Measurements from ENCODE around the gene ARHGAP33. TPM values are rescaled to one million over a fixed set of nuclear protein-coding genes. Genes with fewer than 3 reads are reported as not detected.
"Not testable (repeated sequence)": the region's sequence is repeated elsewhere in the genome, so short reads cannot be mapped to it uniquely, and the experiment has no call there.

ARHGAP33 gene
- total and polyA plus RNA-seq, 2 donors (not counting 1 experiment from before 2014, with no cell fraction given): 0.58 to 2.3 TPM

GRCh38 chr19:35792312-35792711, 16.9 kb downstream of the ARHGAP33 start:
- Histone ChIP-seq H4K20me1 (ENCODE audit: control insufficient read depth, extremely low read depth, insufficient read depth, low read length) (no peaks in the 10 kb centered on the region), H3K4me3 (replicated peaks in 1 of 4; ENCODE audit: control extremely low read depth in 1 of 4, insufficient read depth in 1 of 4, low read depth in 3 of 4, low read length in 4 of 4) (no peak overlapping the region), H3K27me3 (ENCODE audit: control insufficient read depth, insufficient read depth, low read length) (peaks cover 15% of the 10 kb centered on the region), H3K36me3 (ENCODE audit: control insufficient read depth, insufficient read depth, low read length) (no peaks in the 10 kb centered on the region), H2AFZ (ENCODE audit: low read length) (no peak overlapping the region), H3K27ac (ENCODE audit: insufficient read depth, low read length) (no peak overlapping the region), H3K9ac (ENCODE audit: insufficient read depth, low read length) (no peak overlapping the region), H3K79me2 (ENCODE audit: control insufficient read depth, insufficient read depth, low read length) (no peaks in the 10 kb centered on the region), H3K4me1 (ENCODE audit: control insufficient read depth, extremely low read depth, insufficient read depth, low read length) (peaks cover 3% of the 10 kb centered on the region), H3K4me2 (ENCODE audit: extremely low read depth, insufficient read depth, low read length) (no peak overlapping the region), H3K9me3 (ENCODE audit: control insufficient read depth, insufficient read depth, low read depth, low read length) (no peaks in the 10 kb centered on the region)
- no peak for TF ChIP-seq EZH2 (IDR thresholded peaks at IDR 0.05; ENCODE audit: low read length, missing control alignments)
- TF ChIP-seq, protein P1, sequence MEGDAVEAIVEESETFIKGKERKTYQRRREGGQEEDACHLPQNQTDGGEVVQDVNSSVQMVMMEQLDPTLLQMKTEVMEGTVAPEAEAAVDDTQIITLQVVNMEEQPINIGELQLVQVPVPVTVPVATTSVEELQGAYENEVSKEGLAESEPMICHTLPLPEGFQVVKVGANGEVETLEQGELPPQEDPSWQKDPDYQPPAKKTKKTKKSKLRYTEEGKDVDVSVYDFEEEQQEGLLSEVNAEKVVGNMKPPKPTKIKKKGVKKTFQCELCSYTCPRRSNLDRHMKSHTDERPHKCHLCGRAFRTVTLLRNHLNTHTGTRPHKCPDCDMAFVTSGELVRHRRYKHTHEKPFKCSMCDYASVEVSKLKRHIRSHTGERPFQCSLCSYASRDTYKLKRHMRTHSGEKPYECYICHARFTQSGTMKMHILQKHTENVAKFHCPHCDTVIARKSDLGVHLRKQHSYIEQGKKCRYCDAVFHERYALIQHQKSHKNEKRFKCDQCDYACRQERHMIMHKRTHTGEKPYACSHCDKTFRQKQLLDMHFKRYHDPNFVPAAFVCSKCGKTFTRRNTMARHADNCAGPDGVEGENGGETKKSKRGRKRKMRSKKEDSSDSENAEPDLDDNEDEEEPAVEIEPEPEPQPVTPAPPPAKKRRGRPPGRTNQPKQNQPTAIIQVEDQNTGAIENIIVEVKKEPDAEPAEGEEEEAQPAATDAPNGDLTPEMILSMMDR (conservative IDR thresholded peaks at IDR 0.05 in 1 of 2, IDR thresholded peaks at IDR 0.05 in 1 of 2; ENCODE audit: low read depth in 1 of 2, low read length in 2 of 2): no peak
- no peak for DNase-seq (ENCODE audit: low read depth in 2 of 2)

GRCh38 chr19:35792888-35793287, 17.5 kb downstream of the ARHGAP33 start:
- TF ChIP-seq, protein P1 (conservative IDR thresholded peaks at IDR 0.05 in 1 of 2, IDR thresholded peaks at IDR 0.05 in 1 of 2; ENCODE audit: low read depth in 1 of 2, low read length in 2 of 2): no peak
- TF ChIP-seq EZH2 (IDR thresholded peaks at IDR 0.05; ENCODE audit: low read length, missing control alignments): no peak
- no peak for DNase-seq (ENCODE audit: low read depth in 2 of 2)
- H3K9ac ChIP-seq (ENCODE audit: insufficient read depth, low read length): no peak overlapping the region
- H3K79me2 ChIP-seq (ENCODE audit: control insufficient read depth, insufficient read depth, low read length): no peaks in the 10 kb centered on the region
- H3K4me3 ChIP-seq (replicated peaks in 1 of 4; ENCODE audit: control extremely low read depth in 1 of 4, insufficient read depth in 1 of 4, low read depth in 3 of 4, low read length in 4 of 4): no peak overlapping the region
- no peak overlapping the region for H3K27ac ChIP-seq (ENCODE audit: insufficient read depth, low read length)
- H3K36me3 ChIP-seq (ENCODE audit: control insufficient read depth, insufficient read depth, low read length): no peaks in the 10 kb centered on the region
- no peak overlapping the region for H3K4me2 ChIP-seq (ENCODE audit: extremely low read depth, insufficient read depth, low read length)
- H3K27me3 ChIP-seq (ENCODE audit: control insufficient read depth, insufficient read depth, low read length): peaks cover 19% of the 10 kb centered on the region
- H2AFZ ChIP-seq (ENCODE audit: low read length): no peak overlapping the region
- no peaks in the 10 kb centered on the region for H4K20me1 ChIP-seq (ENCODE audit: control insufficient read depth, extremely low read depth, insufficient read depth, low read length)
- H3K4me1 ChIP-seq (ENCODE audit: control insufficient read depth, extremely low read depth, insufficient read depth, low read length): peaks cover 3% of the 10 kb centered on the region
- no peaks in the 10 kb centered on the region for H3K9me3 ChIP-seq (ENCODE audit: control insufficient read depth, insufficient read depth, low read depth, low read length)

DNA sequence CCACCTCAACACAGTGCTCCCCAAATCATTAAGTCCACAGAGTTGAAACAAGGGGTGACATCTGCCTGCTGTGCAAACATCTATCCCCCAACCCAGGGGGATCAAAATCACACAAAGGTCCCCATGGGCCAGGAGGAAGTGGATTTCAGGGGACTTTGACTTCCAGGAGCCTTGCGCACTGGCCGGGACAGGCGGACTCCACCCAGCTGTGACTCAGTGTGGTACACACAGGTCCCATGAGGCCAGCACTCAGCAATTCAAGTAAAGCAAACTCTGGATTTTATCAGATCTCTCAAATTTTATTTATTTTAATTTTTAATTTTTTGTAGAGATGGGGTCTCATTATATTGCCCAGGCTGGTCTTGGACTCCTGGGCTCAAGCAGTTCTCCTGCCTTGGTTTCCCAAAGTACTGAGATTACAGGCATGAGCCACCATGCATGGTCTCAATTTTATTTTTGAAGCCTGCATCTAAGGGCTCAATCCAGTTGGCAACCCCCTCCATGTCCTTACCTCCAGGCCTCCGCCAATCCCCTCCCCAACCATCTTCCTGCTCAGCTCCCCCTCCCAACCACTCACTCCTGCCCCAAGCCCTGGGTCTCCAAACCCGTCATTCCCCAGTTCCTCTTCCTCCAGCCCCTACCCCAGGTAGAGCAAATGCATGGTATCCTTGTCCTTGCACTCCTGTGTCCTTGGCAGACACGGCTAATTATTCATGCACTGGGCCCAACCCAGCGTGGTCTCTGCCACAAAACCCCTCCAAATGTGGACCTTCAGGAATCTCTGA, 18.2 kb downstream of the ARHGAP33 start:
- DNase-seq (ENCODE audit: low read depth in 2 of 2): no peak
- H3K36me3 ChIP-seq (ENCODE audit: control insufficient read depth, insufficient read depth, low read length): no peaks in the 10 kb centered on the region
- no peak overlapping the region for H3K27ac ChIP-seq (ENCODE audit: insufficient read depth, low read length)
- no peaks in the 10 kb centered on the region for H4K20me1 ChIP-seq (ENCODE audit: control insufficient read depth, extremely low read depth, insufficient read depth, low read length)
- H2AFZ ChIP-seq (ENCODE audit: low read length): no peak overlapping the region
- TF ChIP-seq, protein P1 (conservative IDR thresholded peaks at IDR 0.05 in 1 of 2, IDR thresholded peaks at IDR 0.05 in 1 of 2; ENCODE audit: low read depth in 1 of 2, low read length in 2 of 2): no peak
- no peak for TF ChIP-seq EZH2 (IDR thresholded peaks at IDR 0.05; ENCODE audit: low read length, missing control alignments)
- no peak overlapping the region for H3K4me2 ChIP-seq (ENCODE audit: extremely low read depth, insufficient read depth, low read length)
- no peak overlapping the region for H3K4me3 ChIP-seq (replicated peaks in 1 of 4; ENCODE audit: control extremely low read depth in 1 of 4, insufficient read depth in 1 of 4, low read depth in 3 of 4, low read length in 4 of 4)
- no peaks in the 10 kb centered on the region for H3K79me2 ChIP-seq (ENCODE audit: control insufficient read depth, insufficient read depth, low read length)
- no peak overlapping the region for H3K9ac ChIP-seq (ENCODE audit: insufficient read depth, low read length)
- H3K4me1 ChIP-seq (ENCODE audit: control insufficient read depth, extremely low read depth, insufficient read depth, low read length): peaks cover 3% of the 10 kb centered on the region
- H3K27me3 ChIP-seq (ENCODE audit: control insufficient read depth, insufficient read depth, low read length): peaks cover 21% of the 10 kb centered on the region
- H3K9me3 ChIP-seq (ENCODE audit: control insufficient read depth, insufficient read depth, low read depth, low read length): no peaks in the 10 kb centered on the region

GRCh38 chr19:35795564-35795963, 20.2 kb downstream of the ARHGAP33 start:
- H4K20me1 ChIP-seq (ENCODE audit: control insufficient read depth, extremely low read depth, insufficient read depth, low read length); H3K27ac ChIP-seq (ENCODE audit: insufficient read depth, low read length); H3K9ac ChIP-seq (ENCODE audit: insufficient read depth, low read length); H3K4me3 ChIP-seq (replicated peaks in 1 of 4; ENCODE audit: control extremely low read depth in 1 of 4, insufficient read depth in 1 of 4, low read depth in 3 of 4, low read length in 4 of 4); H3K4me2 ChIP-seq (ENCODE audit: extremely low read depth, insufficient read depth, low read length); DNase-seq (ENCODE audit: low read depth in 2 of 2); H3K4me1 ChIP-seq (ENCODE audit: control insufficient read depth, extremely low read depth, insufficient read depth, low read length); H3K36me3 ChIP-seq (ENCODE audit: control insufficient read depth, insufficient read depth, low read length); H3K9me3 ChIP-seq (ENCODE audit: control insufficient read depth, insufficient read depth, low read depth, low read length); H2AFZ ChIP-seq (ENCODE audit: low read length); H3K79me2 ChIP-seq (ENCODE audit: control insufficient read depth, insufficient read depth, low read length): not testable (repeated sequence)
- peaks cover 21% of the 10 kb centered on the region for H3K27me3 ChIP-seq (ENCODE audit: control insufficient read depth, insufficient read depth, low read length)
